Myocyte (in vitro differentiated cells): ENCODE measurements around the gene NDUFB6. TPM values are rescaled to one million over a fixed set of nuclear protein-coding genes. Genes with fewer than 3 reads are reported as not detected.
"Not testable (repeated sequence)": the region's sequence is repeated elsewhere in the genome, so short reads cannot be mapped to it uniquely, and the experiment has no call there.

Experiments used
- DNase-seq: peaks from one replicate; pipeline ENCODE4 v3.0.0-alpha.2; 2012; ENCODE audit warnings: low read depth
- total RNA-seq: library from RNA; depleted of rRNA; stranded (reverse); fragments of >200 nt; gene quantifications from 2 replicates; pipeline ENCODE4 v1.2.3, GENCODE V29; 2014

NDUFB6 gene
- total RNA-seq, 1 donor from 2014 or later = 78.4 TPM

GRCh38 chr9:32571969-32572899, 725 bp downstream of the NDUFB6 start:
- DNase-seq = peak; percentile 77

- DNase-seq = no peak
These were observed 2.7 kb downstream of the NDUFB6 start for GRCh38 chr9:32570262-32570661.

GRCh38 chr9:32566770-32567169, 6.2 kb downstream of the NDUFB6 start:
- no peak for DNase-seq

GRCh38 chr9:32565967-32566366, 7.0 kb downstream of the NDUFB6 start:
- DNase-seq = no peak

- DNase-seq = no peak
These were observed 14.5 kb downstream of the NDUFB6 start for GRCh38 chr9:32558408-32558934.

GRCh38 chr9:32554591-32554990, 18.4 kb downstream of the NDUFB6 start:
- DNase-seq = no peak

- no peak for DNase-seq
These were observed 18.9 kb downstream of the NDUFB6 start for GRCh38 chr9:32554107-32554506.

GRCh38 chr9:32552172-32552872, 20.6 kb downstream of the NDUFB6 start, which contains the start of the genes SMIM27 and TOPORS:
Gene SMIM27 (plus strand): TSS chr9:32552327. CDS start chr9:32552435, 108 bp downstream.
Gene TOPORS (minus strand): TSS chr9:32552586. CDS start chr9:32552436, 150 bp downstream.
- DNase-seq = peak; percentile 90

- DNase-seq = peak; percentile 28
These were observed 21.5 kb downstream of the NDUFB6 start for GRCh38 chr9:32551276-32552051.

- peak; percentile 94 for DNase-seq
These were observed 22.2 kb downstream of the NDUFB6 start for GRCh38 chr9:32550562-32551275.

GRCh38 chr9:32550150-32550561, 22.8 kb downstream of the NDUFB6 start:
- peak; percentile 34 for DNase-seq

GRCh38 chr9:32548213-32548612, 24.7 kb downstream of the NDUFB6 start:
- DNase-seq = not testable (repeated sequence)

- no peak for DNase-seq
These were observed 27.1 kb downstream of the NDUFB6 start for GRCh38 chr9:32545884-32546283.

- DNase-seq = no peak
These were observed 29.9 kb downstream of the NDUFB6 start for GRCh38 chr9:32543047-32543446.

GRCh38 chr9:32533816-32534215, 39.1 kb downstream of the NDUFB6 start:
- DNase-seq = no peak

GRCh38 chr9:32533336-32533735, 39.6 kb downstream of the NDUFB6 start:
- DNase-seq = no peak

- no peak for DNase-seq
These were observed 46.3 kb downstream of the NDUFB6 start for GRCh38 chr9:32526707-32527048.

- peak; percentile 89 for DNase-seq
These were observed 46.8 kb downstream of the NDUFB6 start, which contains the start of gene RIGI for GRCh38 chr9:32526041-32526706. Gene RIGI (minus strand): TSS chr9:32526196. CDS start chr9:32526166, 30 bp downstream.

GRCh38 chr9:32525709-32526030, 47.3 kb downstream of the NDUFB6 start:
- DNase-seq = no peak
